ENCODE data around the gene UBXN1.

- no peak for TF ChIP-seq FOXM1 (IDR thresholded peaks at IDR 0.05; ENCODE audit: borderline replicate concordance)
- TF ChIP-seq, protein P1, sequence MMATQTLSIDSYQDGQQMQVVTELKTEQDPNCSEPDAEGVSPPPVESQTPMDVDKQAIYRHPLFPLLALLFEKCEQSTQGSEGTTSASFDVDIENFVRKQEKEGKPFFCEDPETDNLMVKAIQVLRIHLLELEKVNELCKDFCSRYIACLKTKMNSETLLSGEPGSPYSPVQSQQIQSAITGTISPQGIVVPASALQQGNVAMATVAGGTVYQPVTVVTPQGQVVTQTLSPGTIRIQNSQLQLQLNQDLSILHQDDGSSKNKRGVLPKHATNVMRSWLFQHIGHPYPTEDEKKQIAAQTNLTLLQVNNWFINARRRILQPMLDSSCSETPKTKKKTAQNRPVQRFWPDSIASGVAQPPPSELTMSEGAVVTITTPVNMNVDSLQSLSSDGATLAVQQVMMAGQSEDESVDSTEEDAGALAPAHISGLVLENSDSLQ (IDR thresholded peaks at IDR 0.05): no peak
- no peak for TF ChIP-seq SP1 (IDR thresholded peaks at IDR 0.05)
- no peak for TF ChIP-seq SUZ12 (IDR thresholded peaks at IDR 0.05)
- TF ChIP-seq FOXA1 (IDR thresholded peaks at IDR 0.05): no peak
- TF ChIP-seq TARDBP (IDR thresholded peaks at IDR 0.05): no peak
- no peak for TF ChIP-seq ZNF384 (IDR thresholded peaks at IDR 0.05)
Observed at GRCh38 chr11:62688491-62688890, 9.6 kb upstream of the UBXN1 start.

Data from HEK293T (cell line).